Upper lobe of left lung (tissue), 4 donors: ENCODE data around the gene KIAA2012.

Experiments
- POLR2A ChIP-seq, 4 donors: fragments of 450-650 bp; IDR thresholded peaks; one replicate each; pipeline ENCODE4 v1.5.1; 2016 to 2017; ENCODE audit warnings: antibody characterized with exemption in 4 of 4, mild to moderate bottlenecking in 2 of 4
- TF ChIP-seq, protein P1 (sequence below), 6 experiments: fragments of 450-650 bp in 4 of 6; fragments of 200-600 bp in 2 of 6; sonication (generic) in 2 of 6; IDR thresholded peaks; one replicate each; pipeline ENCODE4 v1.5.1; 2016 to 2019; ENCODE audit warnings: antibody characterized with exemption in 6 of 6

DNA sequence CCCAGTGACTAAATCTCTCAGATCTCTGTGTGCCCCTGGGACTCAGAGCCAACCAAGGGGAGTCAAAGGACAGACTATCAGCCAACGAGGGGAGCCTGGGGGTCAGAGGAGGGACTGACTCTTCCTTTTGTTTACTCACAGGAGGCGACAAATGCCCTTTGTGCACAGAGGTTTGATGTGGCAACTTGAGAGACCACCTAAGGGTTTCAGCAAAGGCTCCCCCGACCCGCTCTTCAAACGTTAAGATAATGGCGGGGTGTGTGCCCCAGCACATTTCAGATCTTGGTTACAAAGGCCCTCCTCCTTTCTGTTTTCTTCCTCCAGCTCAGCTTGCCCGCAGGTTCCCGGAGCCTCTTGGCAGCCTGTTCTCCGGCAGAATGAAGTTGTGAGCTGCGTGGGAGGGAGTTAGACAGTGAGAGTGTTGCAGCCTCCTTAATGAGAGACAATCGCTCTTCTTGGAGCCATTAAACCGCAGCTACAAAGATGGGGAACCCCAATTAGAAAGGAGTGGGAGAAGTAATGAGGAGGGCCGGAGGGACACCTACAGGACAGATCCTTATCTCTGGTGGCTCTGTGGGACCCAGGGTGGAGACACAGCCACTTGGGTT lies 76.2 kb downstream of the KIAA2012 start:
- TF ChIP-seq, protein P1, sequence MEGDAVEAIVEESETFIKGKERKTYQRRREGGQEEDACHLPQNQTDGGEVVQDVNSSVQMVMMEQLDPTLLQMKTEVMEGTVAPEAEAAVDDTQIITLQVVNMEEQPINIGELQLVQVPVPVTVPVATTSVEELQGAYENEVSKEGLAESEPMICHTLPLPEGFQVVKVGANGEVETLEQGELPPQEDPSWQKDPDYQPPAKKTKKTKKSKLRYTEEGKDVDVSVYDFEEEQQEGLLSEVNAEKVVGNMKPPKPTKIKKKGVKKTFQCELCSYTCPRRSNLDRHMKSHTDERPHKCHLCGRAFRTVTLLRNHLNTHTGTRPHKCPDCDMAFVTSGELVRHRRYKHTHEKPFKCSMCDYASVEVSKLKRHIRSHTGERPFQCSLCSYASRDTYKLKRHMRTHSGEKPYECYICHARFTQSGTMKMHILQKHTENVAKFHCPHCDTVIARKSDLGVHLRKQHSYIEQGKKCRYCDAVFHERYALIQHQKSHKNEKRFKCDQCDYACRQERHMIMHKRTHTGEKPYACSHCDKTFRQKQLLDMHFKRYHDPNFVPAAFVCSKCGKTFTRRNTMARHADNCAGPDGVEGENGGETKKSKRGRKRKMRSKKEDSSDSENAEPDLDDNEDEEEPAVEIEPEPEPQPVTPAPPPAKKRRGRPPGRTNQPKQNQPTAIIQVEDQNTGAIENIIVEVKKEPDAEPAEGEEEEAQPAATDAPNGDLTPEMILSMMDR (IDR thresholded peaks at IDR 0.05), result no peak
- TF ChIP-seq POLR2A (IDR thresholded peaks at IDR 0.05), result no peak
